ENCODE measurements around the gene EIF3B.

DNA sequence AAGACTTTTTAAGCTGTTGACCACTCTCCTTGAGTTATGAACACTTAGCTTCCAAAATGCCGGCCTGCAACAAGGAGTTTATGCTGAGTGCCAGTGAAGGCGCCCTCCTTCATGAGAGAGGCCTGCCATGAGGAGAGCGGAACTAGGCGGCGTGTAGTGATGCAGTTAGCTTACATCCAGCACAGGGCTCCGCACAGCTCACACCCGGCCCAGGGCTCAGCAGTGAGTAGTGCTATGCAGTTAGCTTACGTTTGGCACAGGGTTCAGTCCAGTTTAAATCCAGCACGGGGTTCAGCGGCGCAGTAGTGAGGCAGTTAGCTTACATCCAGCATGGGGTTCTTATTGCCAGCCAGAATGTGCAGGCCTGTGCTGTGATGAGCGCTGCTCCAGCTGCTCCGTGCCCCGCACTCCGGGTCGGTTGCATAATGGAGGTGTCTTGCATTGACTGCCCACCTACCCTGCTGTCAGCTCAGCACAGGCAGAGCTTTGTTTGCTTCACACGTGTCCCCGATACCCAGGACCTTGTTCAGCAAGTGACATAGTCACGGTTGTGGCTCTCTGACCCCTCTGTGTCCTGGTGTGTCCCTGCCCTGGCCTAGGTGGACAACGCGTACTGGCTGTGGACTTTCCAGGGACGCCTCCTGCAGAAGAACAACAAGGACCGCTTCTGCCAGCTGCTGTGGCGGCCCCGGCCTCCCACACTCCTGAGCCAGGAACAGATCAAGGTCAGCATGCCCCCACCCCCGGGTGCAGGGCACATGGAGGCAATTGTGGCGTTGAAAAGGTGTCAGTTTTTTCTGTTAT is 21.9 kb downstream of the EIF3B start:
- TF ChIP-seq, protein P1, sequence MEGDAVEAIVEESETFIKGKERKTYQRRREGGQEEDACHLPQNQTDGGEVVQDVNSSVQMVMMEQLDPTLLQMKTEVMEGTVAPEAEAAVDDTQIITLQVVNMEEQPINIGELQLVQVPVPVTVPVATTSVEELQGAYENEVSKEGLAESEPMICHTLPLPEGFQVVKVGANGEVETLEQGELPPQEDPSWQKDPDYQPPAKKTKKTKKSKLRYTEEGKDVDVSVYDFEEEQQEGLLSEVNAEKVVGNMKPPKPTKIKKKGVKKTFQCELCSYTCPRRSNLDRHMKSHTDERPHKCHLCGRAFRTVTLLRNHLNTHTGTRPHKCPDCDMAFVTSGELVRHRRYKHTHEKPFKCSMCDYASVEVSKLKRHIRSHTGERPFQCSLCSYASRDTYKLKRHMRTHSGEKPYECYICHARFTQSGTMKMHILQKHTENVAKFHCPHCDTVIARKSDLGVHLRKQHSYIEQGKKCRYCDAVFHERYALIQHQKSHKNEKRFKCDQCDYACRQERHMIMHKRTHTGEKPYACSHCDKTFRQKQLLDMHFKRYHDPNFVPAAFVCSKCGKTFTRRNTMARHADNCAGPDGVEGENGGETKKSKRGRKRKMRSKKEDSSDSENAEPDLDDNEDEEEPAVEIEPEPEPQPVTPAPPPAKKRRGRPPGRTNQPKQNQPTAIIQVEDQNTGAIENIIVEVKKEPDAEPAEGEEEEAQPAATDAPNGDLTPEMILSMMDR (IDR thresholded peaks at IDR 0.05; ENCODE audit: low read length) = no peak
- no peak for TF ChIP-seq EZH2 (IDR thresholded peaks at IDR 0.05; ENCODE audit: borderline replicate concordance, low read length)
